OCI-LY1 (cell line): ENCODE data around the gene SCAI.

Source experiments
- EZH2 ChIP-seq: fragments of 200-600 bp; sonication (generic), shearing (Covaris generic); IDR thresholded peaks from 2 replicates; pipeline ENCODE4 v1.8.0; 2017; ENCODE audit warnings: borderline replicate concordance, mixed run types, mild to moderate bottlenecking, antibody characterized with exemption, low read length, moderate library complexity, mixed read lengths
- TF ChIP-seq, protein P1 (sequence below): fragments of 200-600 bp; sonication (generic), shearing (Covaris generic); IDR thresholded peaks from 2 replicates; pipeline ENCODE4 v1.5.1; 2017; ENCODE audit warnings: mild to moderate bottlenecking, antibody characterized with exemption, low read length, moderate library complexity, mixed read lengths

DNA sequence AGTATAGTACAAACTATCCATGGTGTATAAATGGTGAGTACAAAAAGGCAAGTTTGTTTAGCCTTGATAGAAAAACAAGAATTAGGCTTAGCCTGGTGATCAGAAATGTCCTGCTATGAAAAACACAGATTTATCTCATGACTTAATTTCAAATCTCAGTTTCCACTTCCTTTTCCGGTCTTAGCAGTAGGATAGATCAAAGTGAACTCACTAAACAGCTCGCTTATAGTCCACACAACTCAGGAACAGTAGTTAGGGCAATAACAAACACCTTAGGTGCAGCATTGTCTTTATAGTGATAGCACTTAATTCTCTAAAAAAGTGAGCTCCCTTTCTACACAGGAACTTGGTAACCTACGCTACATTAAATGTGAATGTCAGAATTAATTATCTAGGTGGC, 213.9 kb downstream of the SCAI start:
- TF ChIP-seq, protein P1, sequence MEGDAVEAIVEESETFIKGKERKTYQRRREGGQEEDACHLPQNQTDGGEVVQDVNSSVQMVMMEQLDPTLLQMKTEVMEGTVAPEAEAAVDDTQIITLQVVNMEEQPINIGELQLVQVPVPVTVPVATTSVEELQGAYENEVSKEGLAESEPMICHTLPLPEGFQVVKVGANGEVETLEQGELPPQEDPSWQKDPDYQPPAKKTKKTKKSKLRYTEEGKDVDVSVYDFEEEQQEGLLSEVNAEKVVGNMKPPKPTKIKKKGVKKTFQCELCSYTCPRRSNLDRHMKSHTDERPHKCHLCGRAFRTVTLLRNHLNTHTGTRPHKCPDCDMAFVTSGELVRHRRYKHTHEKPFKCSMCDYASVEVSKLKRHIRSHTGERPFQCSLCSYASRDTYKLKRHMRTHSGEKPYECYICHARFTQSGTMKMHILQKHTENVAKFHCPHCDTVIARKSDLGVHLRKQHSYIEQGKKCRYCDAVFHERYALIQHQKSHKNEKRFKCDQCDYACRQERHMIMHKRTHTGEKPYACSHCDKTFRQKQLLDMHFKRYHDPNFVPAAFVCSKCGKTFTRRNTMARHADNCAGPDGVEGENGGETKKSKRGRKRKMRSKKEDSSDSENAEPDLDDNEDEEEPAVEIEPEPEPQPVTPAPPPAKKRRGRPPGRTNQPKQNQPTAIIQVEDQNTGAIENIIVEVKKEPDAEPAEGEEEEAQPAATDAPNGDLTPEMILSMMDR, result no peak
- TF ChIP-seq EZH2, result no peak
